ENCODE results near the gene SMIM1.

GRCh38 chr1:3731583-3732433 lies 40.7 kb upstream of the SMIM1 start:
- TF ChIP-seq POLR2A (IDR thresholded peaks at IDR 0.05; ENCODE audit: low read length) (no peak), GATA1 (IDR thresholded peaks at IDR 0.05; ENCODE audit: low read depth, low read length) (no peak)
